ENCODE measurements around the gene TRAPPC10.
A peak's percentile ranks its signal among the peaks of the same experiment; 100 is the strongest.

TRAPPC10 gene

GRCh38 chr21:44043613-44044012, 31.5 kb downstream of the TRAPPC10 start:
- DNase-seq: no peak

- no peak for DNase-seq
Observed at GRCh38 chr21:44046734-44047133, 34.6 kb downstream of the TRAPPC10 start.

- no peak for DNase-seq
Observed at GRCh38 chr21:44047996-44048560, 36.0 kb downstream of the TRAPPC10 start.

GRCh38 chr21:44049182-44049581, 37.1 kb downstream of the TRAPPC10 start:
- DNase-seq: no peak

- DNase-seq: no peak
Observed at GRCh38 chr21:44049606-44050005, 37.5 kb downstream of the TRAPPC10 start.

- DNase-seq: no peak
Observed at GRCh38 chr21:44050276-44050675, 38.2 kb downstream of the TRAPPC10 start.

GRCh38 chr21:44051462-44051941, 39.4 kb downstream of the TRAPPC10 start:
- DNase-seq: no peak

GRCh38 chr21:44052071-44052829, 40.1 kb downstream of the TRAPPC10 start:
- no peak for DNase-seq

- DNase-seq: no peak
Observed at GRCh38 chr21:44052830-44053226, 40.7 kb downstream of the TRAPPC10 start.

- no peak for DNase-seq
Observed at GRCh38 chr21:44053567-44053966, 41.5 kb downstream of the TRAPPC10 start.

- no peak for DNase-seq
Observed at GRCh38 chr21:44054710-44055109, 42.6 kb downstream of the TRAPPC10 start.

GRCh38 chr21:44057055-44057454, 44.9 kb downstream of the TRAPPC10 start:
- DNase-seq: no peak

- DNase-seq: peak; percentile 70
Observed at GRCh38 chr21:44057960-44058651, 46.0 kb downstream of the TRAPPC10 start.

- no peak for DNase-seq
Observed at GRCh38 chr21:44058652-44058964, 46.5 kb downstream of the TRAPPC10 start.

GRCh38 chr21:44058981-44059380, 46.9 kb downstream of the TRAPPC10 start:
- DNase-seq: no peak

- DNase-seq: no peak
Observed at GRCh38 chr21:44059710-44060109, 47.6 kb downstream of the TRAPPC10 start.

GRCh38 chr21:44062380-44062779, 50.3 kb downstream of the TRAPPC10 start:
- no peak for DNase-seq

GRCh38 chr21:44063151-44063912, 51.2 kb downstream of the TRAPPC10 start:
- no peak for DNase-seq

GRCh38 chr21:44064852-44065403, 52.8 kb downstream of the TRAPPC10 start:
- peak; percentile 37 for DNase-seq

- peak; percentile 85 for DNase-seq
Observed at GRCh38 chr21:44065428-44065827, 53.3 kb downstream of the TRAPPC10 start.

GRCh38 chr21:44066116-44066515, 54.0 kb downstream of the TRAPPC10 start:
- DNase-seq: no peak

GRCh38 chr21:44067011-44067839, 55.1 kb downstream of the TRAPPC10 start:
- no peak for DNase-seq
